ENCODE results near the gene JAKMIP1.
"Not testable (repeated sequence)": the region's sequence is repeated elsewhere in the genome, so short reads cannot be mapped to it uniquely, and the experiment has no call there.

The JAKMIP1 gene

GRCh38 chr4:6017030-6017429, 183.3 kb downstream of the JAKMIP1 start:
- in situ Hi-C loops (cut with MboI; ENCODE audit: low pct_unique_long_range_greater_than_20kb, low sequenced_read_pairs), result no loop called here
- no peak for DNase-seq

GRCh38 chr4:6013564-6013963, 186.8 kb downstream of the JAKMIP1 start:
- DNase-seq, result no peak
- in situ Hi-C loops (cut with MboI; ENCODE audit: low pct_unique_long_range_greater_than_20kb, low sequenced_read_pairs), result no loop called here

- in situ Hi-C loops (cut with MboI; ENCODE audit: low pct_unique_long_range_greater_than_20kb, low sequenced_read_pairs), result no loop called here
- no peak for DNase-seq
Observed at GRCh38 chr4:6012200-6012599, 188.1 kb downstream of the JAKMIP1 start.

- in situ Hi-C loops (cut with MboI; ENCODE audit: low pct_unique_long_range_greater_than_20kb, low sequenced_read_pairs), result no loop called here
- peak; percentile 33 for DNase-seq
Observed at GRCh38 chr4:6011686-6012085, 188.7 kb downstream of the JAKMIP1 start.

- peak; percentile 10 for DNase-seq
- in situ Hi-C loops (cut with MboI; ENCODE audit: low pct_unique_long_range_greater_than_20kb, low sequenced_read_pairs), result no loop called here
Observed at GRCh38 chr4:6011271-6011671, 189.1 kb downstream of the JAKMIP1 start.

GRCh38 chr4:6010789-6011188, 189.6 kb downstream of the JAKMIP1 start:
- no peak for DNase-seq
- in situ Hi-C loops (cut with MboI; ENCODE audit: low pct_unique_long_range_greater_than_20kb, low sequenced_read_pairs), result no loop called here

- no peak for DNase-seq
- in situ Hi-C loops (cut with MboI; ENCODE audit: low pct_unique_long_range_greater_than_20kb, low sequenced_read_pairs), result no loop called here
Observed at GRCh38 chr4:6009452-6009851, 190.9 kb downstream of the JAKMIP1 start.

- in situ Hi-C loops (cut with MboI; ENCODE audit: low pct_unique_long_range_greater_than_20kb, low sequenced_read_pairs), result no loop called here
- no peak for DNase-seq
Observed at GRCh38 chr4:6008766-6009385, 191.5 kb downstream of the JAKMIP1 start.

- DNase-seq, result no peak
- in situ Hi-C loops (cut with MboI; ENCODE audit: low pct_unique_long_range_greater_than_20kb, low sequenced_read_pairs), result no loop called here
Observed at GRCh38 chr4:6008092-6008551, 192.2 kb downstream of the JAKMIP1 start.

GRCh38 chr4:6005175-6005574, 195.2 kb downstream of the JAKMIP1 start:
- DNase-seq, result no peak
- in situ Hi-C loops (cut with MboI; ENCODE audit: low pct_unique_long_range_greater_than_20kb, low sequenced_read_pairs), result no loop called here

GRCh38 chr4:6003485-6003884, 196.9 kb downstream of the JAKMIP1 start:
- DNase-seq; in situ Hi-C loops (cut with MboI; ENCODE audit: low pct_unique_long_range_greater_than_20kb, low sequenced_read_pairs): not testable (repeated sequence)

GRCh38 chr4:6002926-6003325, 197.4 kb downstream of the JAKMIP1 start:
- in situ Hi-C loops (cut with MboI; ENCODE audit: low pct_unique_long_range_greater_than_20kb, low sequenced_read_pairs), result no loop called here

GRCh38 chr4:6002492-6002833, 197.9 kb downstream of the JAKMIP1 start:
- in situ Hi-C loops (cut with MboI; ENCODE audit: low pct_unique_long_range_greater_than_20kb, low sequenced_read_pairs), result no loop called here

More at GRCh38 chr4:6002926-6003325, 197.4 kb downstream of the JAKMIP1 start:
- no peak for DNase-seq

GRCh38 chr4:6001680-6002491, 198.5 kb downstream of the JAKMIP1 start:
- in situ Hi-C loops (cut with MboI; ENCODE audit: low pct_unique_long_range_greater_than_20kb, low sequenced_read_pairs), result no loop called here
- DNase-seq, result no peak

More at GRCh38 chr4:6002492-6002833, 197.9 kb downstream of the JAKMIP1 start:
- no peak for DNase-seq

- no peak for DNase-seq
- in situ Hi-C loops (cut with MboI; ENCODE audit: low pct_unique_long_range_greater_than_20kb, low sequenced_read_pairs), result no loop called here
Observed at GRCh38 chr4:5999830-6000365, 200.5 kb downstream of the JAKMIP1 start.

GRCh38 chr4:5999356-5999755, 201.0 kb downstream of the JAKMIP1 start:
- in situ Hi-C loops (cut with MboI; ENCODE audit: low pct_unique_long_range_greater_than_20kb, low sequenced_read_pairs), result no loop called here
- DNase-seq, result no peak

- in situ Hi-C loops (cut with MboI; ENCODE audit: low pct_unique_long_range_greater_than_20kb, low sequenced_read_pairs), result no loop called here
- DNase-seq, result peak; percentile 62
Observed at GRCh38 chr4:5998333-5998936, 201.9 kb downstream of the JAKMIP1 start.

- in situ Hi-C loops (cut with MboI; ENCODE audit: low pct_unique_long_range_greater_than_20kb, low sequenced_read_pairs), result no loop called here
- no peak for DNase-seq
Observed at GRCh38 chr4:5996641-5997040, 203.7 kb downstream of the JAKMIP1 start.

- DNase-seq, result no peak
- in situ Hi-C loops (cut with MboI; ENCODE audit: low pct_unique_long_range_greater_than_20kb, low sequenced_read_pairs), result no loop called here
Observed at GRCh38 chr4:5995901-5996623, 204.3 kb downstream of the JAKMIP1 start.

Data from KBM-7 (cell line).